GM21515 (cell line): Measurements from ENCODE around the gene MTRF1L.
"Not testable (repeated sequence)": the region's sequence is repeated elsewhere in the genome, so short reads cannot be mapped to it uniquely, and the experiment has no call there.

Experiments
- ATAC-seq: cut with Tn5 transposase; IDR thresholded peaks from one replicate; pipeline ENCODE4 v1.9.1; 2021; ENCODE audit not compliant: unreplicated experiment

The MTRF1L gene

DNA sequence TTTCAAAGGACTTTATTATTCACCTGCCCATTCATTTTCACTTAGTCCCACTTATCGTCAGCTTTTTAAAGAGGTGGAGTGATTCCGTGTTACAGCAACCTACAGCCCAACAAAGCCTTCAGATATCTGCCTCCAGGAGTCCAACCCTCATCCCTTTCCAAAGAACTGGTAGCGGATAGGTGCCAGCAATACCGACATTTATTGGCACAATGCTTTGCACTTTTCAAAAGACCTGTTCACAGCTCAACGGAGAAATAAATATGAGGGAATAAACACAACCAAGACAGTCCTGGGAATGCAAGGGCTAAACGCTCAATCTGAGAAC, 819 bp upstream of the MTRF1L start:
- peak; percentile 3 for ATAC-seq

- ATAC-seq: peak; percentile 20
Measured at GRCh38 chr6:153001767-153002612, 519 bp downstream of the MTRF1L start.

- ATAC-seq: not testable (repeated sequence)
Measured at GRCh38 chr6:153000790-153001189, 1.7 kb downstream of the MTRF1L start.

GRCh38 chr6:153000243-153000642, 2.3 kb downstream of the MTRF1L start:
- ATAC-seq: no peak

DNA sequence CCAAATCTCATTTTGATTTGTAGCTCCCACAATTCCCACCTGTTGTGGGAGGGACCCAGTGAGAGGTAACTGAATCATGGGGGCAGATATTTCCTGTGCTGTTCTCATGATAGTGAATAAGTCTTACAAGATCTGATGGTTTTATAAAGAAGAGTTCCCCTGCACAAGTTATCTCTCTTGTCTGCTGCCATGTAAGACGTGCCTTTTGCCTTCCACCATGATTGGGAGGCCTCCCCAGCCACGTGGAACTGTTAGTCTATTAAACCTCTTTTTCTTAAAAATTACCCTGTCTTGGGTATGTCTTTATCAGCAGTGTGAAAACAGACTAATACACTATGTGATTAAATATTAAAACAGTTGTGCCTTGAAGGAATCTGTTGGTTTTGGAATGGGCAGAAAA, 3.0 kb downstream of the MTRF1L start:
- not testable (repeated sequence) for ATAC-seq

DNA sequence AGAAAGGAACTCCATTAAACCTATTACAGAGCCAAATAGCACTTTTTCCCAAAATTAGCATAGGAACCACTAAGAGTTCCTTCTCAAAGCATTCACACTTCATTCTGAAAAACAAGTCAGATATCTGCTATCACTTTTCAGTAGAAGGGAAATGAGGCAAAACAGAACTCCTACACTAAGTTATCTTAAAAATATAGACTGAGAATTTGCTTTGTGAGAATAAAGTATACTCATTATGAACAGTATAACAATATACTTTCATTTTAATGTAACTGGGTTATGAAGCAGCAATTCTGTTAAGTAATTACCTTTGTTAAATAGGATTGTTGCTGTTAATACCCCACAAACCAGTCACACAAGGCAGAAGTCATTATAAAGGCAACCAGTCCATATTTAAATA, 8.7 kb downstream of the MTRF1L start:
- no peak for ATAC-seq

DNA sequence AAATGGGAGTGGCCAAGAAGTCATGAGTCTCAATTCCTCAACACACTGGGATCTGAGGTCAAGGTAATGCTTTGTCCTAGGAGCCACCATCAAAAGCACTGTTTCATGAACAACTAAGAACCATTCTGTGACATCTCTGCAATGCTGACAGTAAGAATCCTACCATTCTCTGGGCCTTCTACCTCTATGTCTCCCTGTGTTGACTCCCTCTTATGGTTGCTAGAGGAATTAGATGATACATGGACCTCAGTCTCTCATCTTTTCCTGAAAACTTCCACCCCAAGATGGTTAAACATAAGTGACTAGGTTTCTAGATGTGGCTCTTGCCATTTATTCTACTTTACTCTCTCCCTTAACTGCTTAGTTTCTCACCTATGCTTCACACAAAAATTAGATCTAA, 9.1 kb downstream of the MTRF1L start:
- no peak for ATAC-seq

DNA sequence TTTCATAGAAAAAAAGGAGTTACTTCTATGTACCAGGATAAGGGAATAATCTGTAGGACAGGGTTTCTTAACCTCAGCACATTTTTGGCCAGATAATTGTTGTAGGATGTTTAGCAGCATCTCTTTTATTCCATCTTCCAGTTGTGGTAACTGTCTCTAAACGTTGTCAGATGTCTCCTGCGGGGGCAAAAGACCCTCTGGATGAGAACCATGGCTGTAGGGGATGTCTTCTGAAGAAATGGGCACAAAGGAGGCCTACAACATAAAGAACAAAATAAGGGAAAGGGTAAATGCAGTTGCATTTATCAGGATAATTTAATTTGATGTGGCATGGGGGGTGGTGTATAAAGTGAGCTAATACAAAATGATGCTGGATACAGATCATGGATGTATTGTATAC, 15.5 kb downstream of the MTRF1L start:
- no peak for ATAC-seq

DNA sequence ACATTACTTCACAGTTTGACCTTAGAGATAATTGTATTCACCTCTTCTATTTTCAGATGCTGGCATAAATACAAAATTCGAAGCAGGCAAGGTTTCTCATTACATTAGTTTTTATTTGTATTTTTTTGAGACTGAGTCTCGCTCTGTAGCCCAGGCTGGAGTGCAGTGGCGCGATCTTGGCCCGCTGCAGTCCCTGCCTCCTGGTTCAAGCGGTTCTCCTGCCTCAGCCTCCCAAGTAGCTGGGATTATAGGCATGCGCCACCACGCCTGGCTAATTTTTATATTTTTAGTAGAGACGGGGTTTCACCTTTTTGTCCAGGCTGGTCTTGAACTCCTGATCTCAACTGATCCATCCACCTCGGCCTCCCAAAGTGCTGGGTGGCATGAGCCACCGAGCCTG, 17.2 kb downstream of the MTRF1L start:
- ATAC-seq: not testable (repeated sequence)

DNA sequence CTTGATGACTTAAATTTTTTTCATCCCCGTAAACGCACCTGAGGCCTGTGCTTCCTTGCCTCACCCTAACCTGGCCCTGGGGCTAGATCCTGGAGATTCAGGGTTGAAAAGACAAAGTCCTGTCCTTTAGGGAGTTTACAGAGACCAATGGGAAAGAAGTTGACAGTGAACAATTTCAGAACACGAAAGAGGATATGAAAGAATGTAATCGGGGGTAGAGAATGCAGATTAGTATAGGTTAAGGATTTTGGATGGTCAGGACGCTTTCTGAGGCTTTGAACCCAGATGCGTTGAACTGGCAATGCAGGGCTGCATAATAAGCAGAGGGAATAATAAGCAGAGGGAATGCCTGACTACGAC, 18.0 kb downstream of the MTRF1L start:
- peak; percentile 29 for ATAC-seq

DNA sequence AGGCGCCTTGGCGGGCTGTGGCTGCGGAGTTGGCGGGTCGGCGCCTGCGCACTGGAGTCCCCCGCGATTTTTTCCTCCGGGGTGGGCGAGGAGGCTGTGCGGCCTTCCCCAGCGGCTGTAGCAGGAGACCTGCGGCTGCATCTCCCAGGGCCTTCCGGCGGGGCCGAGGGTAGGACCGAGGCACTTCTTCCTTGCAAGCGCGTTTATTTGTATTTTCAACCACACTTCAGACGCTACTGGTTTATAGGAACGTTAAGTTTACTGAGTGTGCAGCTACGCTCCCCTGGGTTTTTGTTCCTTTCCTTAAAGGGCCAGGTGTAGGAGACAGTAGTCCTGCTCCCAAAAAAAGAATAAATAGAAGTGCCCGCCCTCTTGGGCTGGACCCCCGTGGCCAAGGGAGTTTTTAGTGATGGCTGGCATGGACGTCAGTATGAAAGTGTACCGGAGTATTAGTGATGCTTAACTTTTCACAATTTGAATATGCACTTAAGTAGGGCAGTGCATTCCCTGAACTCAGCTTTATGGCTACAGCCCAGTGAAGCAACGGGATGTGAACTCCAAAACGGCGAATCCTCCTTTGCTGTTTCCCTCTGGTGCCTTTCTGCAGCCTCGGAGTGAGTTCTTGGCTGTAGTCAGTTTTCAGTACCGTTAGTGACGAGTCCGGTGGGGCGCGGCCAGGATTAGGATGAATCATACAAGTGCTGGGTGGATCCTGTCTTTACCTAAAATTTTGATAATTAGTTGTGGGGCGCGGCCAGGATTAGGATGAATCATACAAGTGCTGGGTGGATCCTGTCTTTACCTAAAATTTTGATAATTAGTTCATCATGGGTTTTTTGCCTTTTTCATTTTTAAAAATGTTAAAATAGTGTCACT, 18.6 kb downstream of the MTRF1L start:
- peak; percentile 22 for ATAC-seq

DNA sequence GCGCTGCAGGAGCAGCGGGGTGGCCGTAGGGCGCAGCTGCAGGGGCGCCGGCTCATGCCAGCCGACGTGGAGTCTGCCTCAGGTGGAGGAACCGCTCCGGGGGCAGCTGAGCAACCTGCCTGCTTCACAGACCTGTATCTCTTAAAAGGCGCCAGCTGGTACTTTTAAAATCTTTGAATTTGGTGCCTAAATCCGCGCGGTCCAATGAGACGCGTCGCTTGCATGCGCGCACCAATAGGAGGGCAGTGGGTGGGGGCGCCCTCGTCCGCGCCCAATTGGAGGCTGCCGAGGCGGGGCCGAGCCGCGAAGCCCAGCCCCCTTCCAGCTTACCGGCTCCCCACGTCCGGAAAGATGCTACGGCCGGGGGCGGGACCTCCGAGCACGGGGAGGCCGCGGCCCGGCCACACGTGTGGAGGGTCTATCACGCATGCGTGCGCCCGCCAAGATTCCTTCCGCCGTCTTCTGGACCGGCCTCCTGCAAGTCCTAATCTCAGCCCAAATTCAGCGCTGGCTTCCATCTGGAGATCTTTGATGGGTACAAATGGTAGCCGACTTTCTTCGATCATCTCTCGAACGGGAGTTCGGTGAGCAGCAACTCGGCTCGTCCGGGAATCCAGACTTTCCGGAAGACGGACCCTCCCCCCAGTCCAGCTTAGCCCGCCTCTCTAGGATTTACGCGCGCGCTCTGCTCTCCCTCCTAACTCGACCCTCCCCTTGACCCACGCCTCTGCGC, 19.4 kb downstream of the MTRF1L start, which contains the start of gene FBXO5:
Gene FBXO5 (minus strand): TSS at position 138 of the 733 bp plus-strand sequence. CDS start 82 bp downstream, at position 56.
- ATAC-seq: peak; percentile 83

GRCh38 chr6:152981989-152982903, 20.3 kb downstream of the MTRF1L start:
- peak; percentile 0 for ATAC-seq

- no peak for ATAC-seq
Measured at GRCh38 chr6:152981219-152981618, 21.3 kb downstream of the MTRF1L start.

DNA sequence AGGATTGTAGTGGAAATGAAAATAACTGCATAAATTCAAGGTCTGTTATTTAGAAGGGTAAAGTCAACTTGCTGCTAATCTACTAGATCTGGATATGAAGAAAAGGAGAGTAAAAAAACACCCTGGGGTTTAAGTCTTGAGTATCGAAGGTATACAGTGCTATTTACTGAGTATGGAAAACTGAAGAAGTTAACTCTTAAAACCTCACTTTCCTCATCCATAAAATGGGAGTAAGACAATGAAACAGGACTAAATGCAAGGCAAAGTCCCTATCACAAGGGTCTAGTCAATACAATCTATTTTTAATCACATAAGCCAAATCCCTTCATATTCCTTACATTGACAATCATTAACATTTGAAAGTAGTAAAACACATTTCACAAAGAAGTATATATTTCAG, 21.9 kb downstream of the MTRF1L start:
- no peak for ATAC-seq

DNA sequence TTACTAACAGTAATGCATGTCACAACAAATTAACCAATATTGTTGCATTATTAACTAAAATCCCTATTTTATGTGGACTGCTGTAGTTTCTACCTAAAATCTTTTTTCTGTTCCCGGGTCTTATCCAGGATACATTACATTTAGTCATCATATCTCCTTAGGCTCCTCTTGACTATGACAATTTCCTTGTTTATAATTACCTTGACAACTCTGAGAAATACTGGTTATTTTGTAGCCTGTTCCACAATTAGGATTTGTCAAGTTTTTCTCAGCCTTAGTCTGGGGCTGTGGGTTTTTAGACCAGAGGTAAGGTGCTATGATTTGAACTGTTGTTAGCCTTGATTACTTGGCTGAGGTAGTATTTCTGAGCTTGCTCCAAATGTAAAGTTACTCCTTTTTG, 23.4 kb downstream of the MTRF1L start:
- no peak for ATAC-seq

- no peak for ATAC-seq
Measured at GRCh38 chr6:152978058-152978457, 24.5 kb downstream of the MTRF1L start.

DNA sequence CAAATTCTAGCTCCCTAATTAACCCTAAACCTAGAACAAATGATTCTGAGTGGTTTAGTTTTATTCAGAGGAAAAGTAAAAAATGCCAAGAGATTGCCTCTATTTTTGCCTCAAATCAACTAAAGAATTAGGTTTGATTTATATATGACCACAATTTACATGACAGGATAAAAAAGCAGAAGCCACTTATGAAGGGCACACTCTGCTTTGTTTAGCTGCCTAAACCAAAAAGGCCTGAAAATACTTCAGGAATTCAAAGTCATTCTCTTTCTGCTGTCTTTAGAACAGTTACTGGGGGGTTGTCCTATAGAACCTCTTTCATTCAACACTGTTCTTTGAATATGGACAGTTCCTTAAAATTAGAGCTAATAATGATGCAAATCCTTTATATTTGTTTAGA, 25.0 kb downstream of the MTRF1L start:
- no peak for ATAC-seq

DNA sequence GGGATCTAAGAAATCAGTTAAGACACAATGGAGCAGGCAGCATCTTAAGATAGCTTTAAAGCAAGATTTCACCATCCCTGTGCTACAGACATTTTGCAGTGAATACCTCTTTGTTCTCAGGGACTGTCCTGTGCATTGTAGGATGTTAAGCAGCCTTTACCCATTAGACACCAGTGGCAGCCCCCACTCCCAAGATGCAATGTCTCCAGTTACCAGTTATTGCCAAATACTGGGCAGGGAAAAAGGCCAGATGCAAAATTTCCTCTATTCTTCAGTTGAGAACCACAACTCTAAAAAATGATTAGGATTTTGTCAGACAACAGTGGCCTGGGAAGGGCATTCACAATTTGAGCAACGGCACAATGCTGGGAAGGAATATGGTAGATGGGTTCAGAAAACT, 25.8 kb downstream of the MTRF1L start:
- no peak for ATAC-seq

- ATAC-seq: no peak
Measured at GRCh38 chr6:152975204-152975915, 27.1 kb downstream of the MTRF1L start.
